Measurements from ENCODE around the gene SLC52A3.

SLC52A3 gene

GRCh38 chr20:764255-764654, 4.0 kb downstream of the SLC52A3 start:
- no peaks in the 10 kb centered on the region for H3K9me3 ChIP-seq (ENCODE audit: insufficient read depth, low read depth, low read length)
- no peaks in the 10 kb centered on the region for H3F3A ChIP-seq (ENCODE audit: low read depth)
- H2AFZ ChIP-seq (ENCODE audit: low read length), result no peak overlapping the region
- TF ChIP-seq, protein P1, sequence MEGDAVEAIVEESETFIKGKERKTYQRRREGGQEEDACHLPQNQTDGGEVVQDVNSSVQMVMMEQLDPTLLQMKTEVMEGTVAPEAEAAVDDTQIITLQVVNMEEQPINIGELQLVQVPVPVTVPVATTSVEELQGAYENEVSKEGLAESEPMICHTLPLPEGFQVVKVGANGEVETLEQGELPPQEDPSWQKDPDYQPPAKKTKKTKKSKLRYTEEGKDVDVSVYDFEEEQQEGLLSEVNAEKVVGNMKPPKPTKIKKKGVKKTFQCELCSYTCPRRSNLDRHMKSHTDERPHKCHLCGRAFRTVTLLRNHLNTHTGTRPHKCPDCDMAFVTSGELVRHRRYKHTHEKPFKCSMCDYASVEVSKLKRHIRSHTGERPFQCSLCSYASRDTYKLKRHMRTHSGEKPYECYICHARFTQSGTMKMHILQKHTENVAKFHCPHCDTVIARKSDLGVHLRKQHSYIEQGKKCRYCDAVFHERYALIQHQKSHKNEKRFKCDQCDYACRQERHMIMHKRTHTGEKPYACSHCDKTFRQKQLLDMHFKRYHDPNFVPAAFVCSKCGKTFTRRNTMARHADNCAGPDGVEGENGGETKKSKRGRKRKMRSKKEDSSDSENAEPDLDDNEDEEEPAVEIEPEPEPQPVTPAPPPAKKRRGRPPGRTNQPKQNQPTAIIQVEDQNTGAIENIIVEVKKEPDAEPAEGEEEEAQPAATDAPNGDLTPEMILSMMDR (conservative IDR thresholded peaks at IDR 0.05; ENCODE audit: low read length), result no peak
- TF ChIP-seq EZH2phosphoT487 (IDR thresholded peaks at IDR 0.05; ENCODE audit: borderline replicate concordance), result no peak
- H3K4me2 ChIP-seq (ENCODE audit: low read depth, low read length, poor library complexity, severe bottlenecking), result no peak overlapping the region
- H3K79me2 ChIP-seq (ENCODE audit: insufficient read depth, low read length), result no peaks in the 10 kb centered on the region
- no peak overlapping the region for H3K4me3 ChIP-seq (ENCODE audit: low read length, poor library complexity, severe bottlenecking)
- no peaks in the 10 kb centered on the region for H4K20me1 ChIP-seq (ENCODE audit: insufficient read depth, low read length, poor library complexity, severe bottlenecking)
- H3K36me3 ChIP-seq (ENCODE audit: insufficient read depth, low read length), result no peaks in the 10 kb centered on the region
- H3K4me1 ChIP-seq (ENCODE audit: insufficient read depth, low read length, poor library complexity, severe bottlenecking), result no peaks in the 10 kb centered on the region
- no peak overlapping the region for H3K9ac ChIP-seq (ENCODE audit: low read depth, low read length, poor library complexity, severe bottlenecking)
- H3K27me3 ChIP-seq (ENCODE audit: insufficient read depth, low read length, poor library complexity, severe bottlenecking), result no peaks in the 10 kb centered on the region
- no peaks in the 10 kb centered on the region for H3K9me2 ChIP-seq (replicated peaks; ENCODE audit: low read depth, low read length)

DNA sequence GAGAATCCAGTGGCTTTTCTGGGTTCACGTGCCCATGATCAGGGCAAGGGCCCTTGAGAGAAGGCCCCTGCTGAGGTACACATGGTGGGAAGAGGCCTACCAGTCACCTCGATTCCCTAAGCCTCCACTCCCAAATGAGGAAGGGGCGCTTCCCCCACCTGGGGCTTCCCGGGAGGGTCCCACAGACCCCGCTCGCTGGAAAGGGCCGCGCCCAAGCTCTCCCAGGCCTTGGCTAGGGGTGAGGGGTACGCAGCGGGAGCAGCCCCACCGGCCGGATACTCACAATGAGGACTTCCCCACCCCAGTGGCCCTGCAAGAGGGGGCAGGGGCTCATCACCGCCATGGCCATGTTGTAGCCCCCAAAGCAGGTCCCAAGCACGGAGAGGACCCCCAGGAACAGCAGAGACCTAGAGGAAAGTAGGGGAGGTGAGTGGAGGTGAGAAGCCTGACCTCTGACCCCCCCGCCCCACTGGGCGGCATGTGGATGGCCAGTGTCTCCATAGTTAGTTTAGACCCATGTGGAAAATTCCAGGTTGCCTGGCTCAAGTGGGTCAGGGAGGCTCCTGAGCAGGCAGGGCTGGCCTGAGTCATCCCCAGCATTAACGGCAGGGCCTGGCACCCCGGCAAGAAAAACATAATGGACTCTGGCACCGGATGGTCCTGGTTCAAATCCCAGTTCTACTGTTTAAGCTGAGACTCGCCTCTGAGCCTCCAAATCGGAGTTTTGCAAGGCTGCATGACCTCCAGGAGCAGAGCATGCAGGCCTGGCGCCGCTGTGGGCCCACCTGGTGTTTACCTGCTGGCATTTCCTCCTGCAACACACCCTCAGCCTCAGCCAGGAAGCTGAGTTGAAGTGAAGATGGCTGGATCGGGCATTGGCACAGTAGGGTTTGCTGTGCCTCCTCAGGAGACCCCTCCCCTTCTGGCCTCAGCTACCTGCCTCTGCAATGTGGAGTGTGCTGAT, 6.6 kb downstream of the SLC52A3 start:
- H3K9ac ChIP-seq (ENCODE audit: low read depth, low read length, poor library complexity, severe bottlenecking), result no peak overlapping the region
- no peaks in the 10 kb centered on the region for H3K9me3 ChIP-seq (ENCODE audit: insufficient read depth, low read depth, low read length)
- H3K9me2 ChIP-seq (replicated peaks; ENCODE audit: low read depth, low read length), result no peaks in the 10 kb centered on the region
- no peaks in the 10 kb centered on the region for H4K20me1 ChIP-seq (ENCODE audit: insufficient read depth, low read length, poor library complexity, severe bottlenecking)
- no peak overlapping the region for H2AFZ ChIP-seq (ENCODE audit: low read length)
- no peaks in the 10 kb centered on the region for H3K36me3 ChIP-seq (ENCODE audit: insufficient read depth, low read length)
- no peak overlapping the region for H3K4me3 ChIP-seq (ENCODE audit: low read length, poor library complexity, severe bottlenecking)
- H3K4me2 ChIP-seq (ENCODE audit: low read depth, low read length, poor library complexity, severe bottlenecking), result no peak overlapping the region
- H3K4me1 ChIP-seq (ENCODE audit: insufficient read depth, low read length, poor library complexity, severe bottlenecking), result peaks cover 8% of the 10 kb centered on the region
- no peaks in the 10 kb centered on the region for H3K79me2 ChIP-seq (ENCODE audit: insufficient read depth, low read length)
- H3F3A ChIP-seq (ENCODE audit: low read depth), result no peaks in the 10 kb centered on the region
- no peak for TF ChIP-seq EZH2phosphoT487 (IDR thresholded peaks at IDR 0.05; ENCODE audit: borderline replicate concordance)
- TF ChIP-seq, protein P1 (conservative IDR thresholded peaks at IDR 0.05; ENCODE audit: low read length), result no peak
- H3K27me3 ChIP-seq (ENCODE audit: insufficient read depth, low read length, poor library complexity, severe bottlenecking), result no peaks in the 10 kb centered on the region

DNA sequence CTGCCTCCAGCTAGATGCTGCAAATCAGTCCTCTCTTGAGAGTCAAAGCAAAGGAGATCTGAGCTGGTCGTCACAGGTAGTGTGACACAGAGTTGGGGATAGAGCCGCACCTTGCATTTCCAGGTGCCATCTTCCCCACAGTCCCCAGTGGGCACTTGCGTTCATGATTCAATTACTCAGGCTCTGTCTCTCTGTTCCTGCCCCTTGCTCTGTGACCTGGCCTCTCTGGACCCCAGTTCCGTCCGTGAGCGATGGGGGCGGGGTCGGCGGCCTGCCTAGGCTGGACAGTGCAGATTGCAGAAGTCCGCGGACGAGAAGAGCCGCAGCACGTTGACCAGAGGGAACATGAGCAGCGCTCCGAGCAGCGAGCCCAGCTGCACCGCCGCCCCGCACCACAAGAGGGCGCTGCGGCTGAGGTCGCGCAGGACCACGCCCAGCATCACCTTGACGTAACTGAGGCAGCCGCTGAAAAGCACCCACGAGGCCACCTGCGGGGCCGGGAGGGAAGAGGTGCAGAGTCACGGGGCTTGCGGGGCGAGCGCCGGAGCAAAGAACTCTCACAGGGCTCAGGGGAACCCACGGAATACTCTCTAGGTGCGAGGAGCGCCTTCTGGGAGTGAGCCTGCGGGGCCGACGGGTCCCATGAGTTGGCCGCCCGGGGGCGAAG, 7.4 kb downstream of the SLC52A3 start:
- H3K4me3 ChIP-seq (ENCODE audit: low read length, poor library complexity, severe bottlenecking), result no peak overlapping the region
- no peaks in the 10 kb centered on the region for H3K36me3 ChIP-seq (ENCODE audit: insufficient read depth, low read length)
- no peaks in the 10 kb centered on the region for H4K20me1 ChIP-seq (ENCODE audit: insufficient read depth, low read length, poor library complexity, severe bottlenecking)
- no peaks in the 10 kb centered on the region for H3K9me2 ChIP-seq (replicated peaks; ENCODE audit: low read depth, low read length)
- H3K9ac ChIP-seq (ENCODE audit: low read depth, low read length, poor library complexity, severe bottlenecking), result no peak overlapping the region
- no peaks in the 10 kb centered on the region for H3F3A ChIP-seq (ENCODE audit: low read depth)
- no peak overlapping the region for H3K4me2 ChIP-seq (ENCODE audit: low read depth, low read length, poor library complexity, severe bottlenecking)
- TF ChIP-seq EZH2phosphoT487 (IDR thresholded peaks at IDR 0.05; ENCODE audit: borderline replicate concordance), result no peak
- TF ChIP-seq, protein P1 (conservative IDR thresholded peaks at IDR 0.05; ENCODE audit: low read length), result peak; percentile 68
- H2AFZ ChIP-seq (ENCODE audit: low read length), result no peak overlapping the region
- H3K4me1 ChIP-seq (ENCODE audit: insufficient read depth, low read length, poor library complexity, severe bottlenecking), result peaks cover 8% of the 10 kb centered on the region
- no peaks in the 10 kb centered on the region for H3K27me3 ChIP-seq (ENCODE audit: insufficient read depth, low read length, poor library complexity, severe bottlenecking)
- no peaks in the 10 kb centered on the region for H3K79me2 ChIP-seq (ENCODE audit: insufficient read depth, low read length)
- no peaks in the 10 kb centered on the region for H3K9me3 ChIP-seq (ENCODE audit: insufficient read depth, low read depth, low read length)
